Activated effector memory CD4-positive, alpha-beta T cell treated with Interleukin-2 at 50 U/mL for 16 hours (primary cell): ENCODE measurements around the gene ZKSCAN3.
"Not testable (repeated sequence)": the region's sequence is repeated elsewhere in the genome, so short reads cannot be mapped to it uniquely, and the experiment has no call there.

ENCODE experiments used
- DNase-seq: peaks from one replicate; pipeline ENCODE4 v3.0.0-alpha.2; 2020

Gene ZKSCAN3

GRCh38 chr6:28377879-28378278 is 28.1 kb downstream of the ZKSCAN3 start:
- no peak for DNase-seq

- no peak for DNase-seq
Measured at GRCh38 chr6:28378644-28379043, 28.9 kb downstream of the ZKSCAN3 start.

GRCh38 chr6:28380381-28380780 is 30.6 kb downstream of the ZKSCAN3 start:
- DNase-seq: no peak

- DNase-seq: no peak
Measured at GRCh38 chr6:28383235-28384142, 33.7 kb downstream of the ZKSCAN3 start.

- no peak for DNase-seq
Measured at GRCh38 chr6:28384143-28384533, 34.4 kb downstream of the ZKSCAN3 start.

GRCh38 chr6:28390688-28391087 is 40.9 kb downstream of the ZKSCAN3 start:
- no peak for DNase-seq

- no peak for DNase-seq
Measured at GRCh38 chr6:28393912-28394662, 44.3 kb downstream of the ZKSCAN3 start.

GRCh38 chr6:28395918-28396317 is 46.2 kb downstream of the ZKSCAN3 start:
- no peak for DNase-seq

- peak; percentile 73 for DNase-seq
Measured at GRCh38 chr6:28399350-28400121, 49.8 kb downstream of the ZKSCAN3 start, which contains the start of gene ZSCAN12. Gene ZSCAN12, minus strand, starts transcription at chr6:28399747. Its CDS starts 1,342 bp downstream, at chr6:28398405.

GRCh38 chr6:28400122-28400451 is 50.3 kb downstream of the ZKSCAN3 start:
- no peak for DNase-seq

- no peak for DNase-seq
Measured at GRCh38 chr6:28401172-28401571, 51.4 kb downstream of the ZKSCAN3 start.

- no peak for DNase-seq
Measured at GRCh38 chr6:28402197-28402596, 52.5 kb downstream of the ZKSCAN3 start.

GRCh38 chr6:28403923-28404322 is 54.2 kb downstream of the ZKSCAN3 start:
- not testable (repeated sequence) for DNase-seq

GRCh38 chr6:28407401-28407800 is 57.7 kb downstream of the ZKSCAN3 start:
- DNase-seq: no peak

GRCh38 chr6:28408076-28408802 is 58.5 kb downstream of the ZKSCAN3 start:
- no peak for DNase-seq

GRCh38 chr6:28410767-28411166 is 61.0 kb downstream of the ZKSCAN3 start:
- no peak for DNase-seq

- no peak for DNase-seq
Measured at GRCh38 chr6:28413681-28414080, 63.9 kb downstream of the ZKSCAN3 start.
